GM21367 (cell line): ENCODE results near the gene GOLPH3.
"Not testable (repeated sequence)": the region's sequence is repeated elsewhere in the genome, so short reads cannot be mapped to it uniquely, and the experiment has no call there.

ENCODE experiments used
- ATAC-seq: cut with Tn5 transposase; IDR thresholded peaks from one replicate; pipeline ENCODE4 v1.9.1; 2021; ENCODE audit not compliant: unreplicated experiment

Gene GOLPH3

DNA sequence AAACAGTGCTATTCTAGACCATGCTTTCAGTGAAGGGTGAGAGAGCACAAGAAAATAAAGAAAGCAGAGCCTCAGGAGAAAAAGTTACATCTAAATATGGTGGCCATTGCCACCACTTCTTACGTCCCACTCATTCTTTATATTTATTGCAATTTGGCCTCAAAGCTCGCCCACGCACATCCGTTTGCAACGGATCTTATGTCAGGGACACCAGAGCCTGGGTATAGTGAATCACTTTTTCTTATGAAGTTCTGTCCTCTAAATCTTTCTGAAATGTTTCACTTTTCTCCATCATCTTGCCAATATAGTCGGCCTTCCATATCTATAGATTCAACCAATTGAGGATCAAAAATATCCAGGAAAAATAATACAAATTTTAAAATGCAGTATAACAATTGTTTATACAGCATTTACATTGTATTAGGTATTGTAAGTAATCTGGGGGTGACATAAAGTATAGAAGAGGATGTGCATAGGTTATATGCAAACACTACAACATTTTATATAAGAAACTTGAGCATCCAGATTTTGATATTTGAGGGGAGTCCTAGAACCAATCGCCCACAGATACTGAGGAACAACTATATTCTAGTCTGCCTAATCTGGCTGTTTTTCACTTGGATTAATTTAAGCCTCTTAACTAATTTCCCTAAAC lies 35.2 kb downstream of the GOLPH3 start:
- ATAC-seq: no peak

DNA sequence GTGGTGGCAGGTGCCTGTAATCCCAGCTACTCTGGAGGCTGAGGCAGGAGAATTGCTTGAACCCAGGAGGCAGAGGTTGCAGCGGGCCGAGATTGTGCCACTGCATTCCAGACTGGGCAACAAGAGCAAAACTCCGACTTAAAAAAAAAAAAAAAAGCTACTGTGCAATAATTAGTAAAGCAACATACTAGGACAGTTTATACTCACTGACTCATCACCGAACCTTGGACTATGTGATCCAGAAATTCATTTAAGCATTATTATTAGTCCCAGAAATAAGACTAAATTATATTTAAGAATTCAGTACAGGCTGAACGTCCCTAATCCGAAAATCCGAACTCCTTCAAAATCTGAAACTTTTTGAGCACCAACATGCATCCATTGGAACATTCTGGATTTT lies 37.8 kb downstream of the GOLPH3 start:
- ATAC-seq: no peak

DNA sequence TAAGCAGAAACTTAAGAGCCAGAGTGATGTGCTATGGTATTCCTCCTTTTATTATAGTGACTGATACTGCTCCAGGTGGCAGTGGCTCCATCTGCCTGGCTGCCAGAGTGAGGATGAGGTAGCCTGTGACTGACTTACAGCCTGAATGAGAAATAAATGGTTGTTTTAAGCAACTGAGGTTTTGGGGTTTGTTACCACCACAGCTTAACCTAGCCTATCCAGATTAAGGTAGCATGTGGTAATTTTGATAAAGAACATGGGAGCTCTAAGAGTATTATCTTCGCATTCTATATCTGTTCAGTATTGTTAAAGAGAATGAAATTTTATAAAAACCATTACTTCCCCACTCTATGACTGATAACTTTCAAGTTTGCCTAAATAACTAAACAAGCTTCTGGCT lies 39.0 kb downstream of the GOLPH3 start:
- ATAC-seq: no peak

DNA sequence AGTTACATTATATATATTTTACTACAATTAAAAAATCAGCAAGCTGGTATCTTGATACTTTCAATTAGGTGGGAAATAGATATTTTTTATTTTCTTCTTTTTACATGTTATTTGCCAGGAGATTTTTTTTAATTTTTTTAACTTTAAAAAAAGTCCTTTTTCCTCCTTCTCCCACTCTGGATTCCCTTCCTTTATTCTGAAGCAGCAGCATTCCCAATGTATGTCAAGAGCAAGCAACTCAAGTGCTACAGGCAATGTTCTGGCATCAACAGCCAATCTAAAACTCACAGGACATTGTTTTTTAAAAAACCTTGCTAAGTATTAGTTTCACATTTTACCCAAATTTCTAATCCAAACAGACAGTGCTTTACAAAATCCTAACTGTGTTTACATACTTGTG lies 41.4 kb downstream of the GOLPH3 start:
- ATAC-seq: no peak

DNA sequence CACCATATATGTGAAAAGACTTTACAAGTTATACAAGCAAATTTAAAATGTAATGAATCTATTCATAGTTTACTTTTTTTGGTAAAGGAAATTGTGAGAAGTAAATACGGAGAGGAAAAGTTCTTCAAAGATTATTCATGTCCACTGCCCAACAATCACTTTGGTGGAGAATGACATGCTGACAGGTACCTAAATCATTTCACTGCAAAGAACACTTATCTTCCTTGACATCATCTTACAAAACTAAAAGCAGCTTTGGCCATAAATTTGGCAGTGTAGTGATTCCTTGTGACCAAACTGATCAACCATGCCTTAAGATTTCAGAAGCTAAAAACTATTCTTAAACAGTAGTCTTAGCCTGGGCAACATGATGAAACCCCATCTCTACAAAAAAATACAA lies 42.5 kb downstream of the GOLPH3 start:
- no peak for ATAC-seq

DNA sequence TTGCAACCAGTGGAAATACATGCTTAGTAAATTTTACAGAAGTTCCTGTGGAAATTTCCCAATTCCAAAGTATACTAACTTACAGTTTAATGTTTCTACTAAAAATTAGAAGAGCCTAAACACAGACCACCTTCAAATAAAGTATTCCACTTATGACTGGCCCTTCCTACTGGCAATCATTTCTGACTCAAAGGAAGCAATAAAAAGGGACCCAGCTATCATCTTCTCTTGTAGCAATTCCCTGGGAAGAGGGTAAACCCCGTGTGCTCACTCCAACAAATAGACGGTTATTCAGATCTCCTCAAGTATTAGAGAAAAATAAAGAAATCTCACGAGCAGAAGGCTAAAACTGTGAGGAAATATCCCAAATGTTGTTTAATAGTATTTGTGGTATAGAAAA lies 43.3 kb downstream of the GOLPH3 start:
- no peak for ATAC-seq

DNA sequence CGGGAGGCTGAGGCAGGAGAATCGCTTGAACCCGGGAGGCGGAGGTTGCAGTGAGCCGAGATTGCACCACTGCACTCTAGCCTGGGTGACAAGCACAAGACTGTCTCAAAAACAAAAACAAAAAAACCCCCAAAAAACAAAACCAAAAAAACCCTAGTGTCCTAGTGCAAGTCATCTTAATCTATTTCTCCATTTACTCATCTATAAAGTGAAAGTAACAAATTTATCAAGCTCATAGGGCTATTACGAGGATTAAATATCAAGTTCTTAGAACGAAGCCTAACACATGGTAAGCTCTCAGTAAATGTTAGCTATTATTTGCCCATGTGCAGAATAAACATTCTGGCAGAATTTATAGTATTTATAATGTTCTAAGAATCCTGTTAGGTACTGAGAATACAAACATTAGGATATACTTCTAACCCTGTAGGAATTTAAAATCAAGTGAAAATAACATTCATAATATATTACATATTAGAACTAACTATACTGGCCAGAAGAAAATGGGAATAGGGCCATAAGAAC lies 45.0 kb downstream of the GOLPH3 start:
- ATAC-seq: no peak

DNA sequence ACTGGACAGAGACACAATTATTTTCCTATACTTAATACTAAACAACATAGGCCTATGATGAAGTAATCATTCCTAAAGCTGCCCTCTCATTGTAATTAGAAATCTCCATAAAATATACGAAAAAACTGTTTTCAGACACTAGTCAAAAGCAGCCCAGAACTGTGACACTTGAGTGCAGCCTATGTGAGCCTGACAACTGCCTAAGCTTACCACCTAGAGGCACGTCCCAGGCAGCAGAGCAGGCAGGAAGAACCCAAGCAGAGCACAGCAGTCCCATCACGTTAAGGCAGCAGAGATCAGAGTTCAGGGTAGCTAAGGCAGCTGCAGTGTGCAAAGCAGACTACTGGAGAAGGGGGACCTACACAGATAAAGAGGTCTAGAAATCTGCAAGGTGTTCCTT lies 46.4 kb downstream of the GOLPH3 start:
- ATAC-seq: no peak

DNA sequence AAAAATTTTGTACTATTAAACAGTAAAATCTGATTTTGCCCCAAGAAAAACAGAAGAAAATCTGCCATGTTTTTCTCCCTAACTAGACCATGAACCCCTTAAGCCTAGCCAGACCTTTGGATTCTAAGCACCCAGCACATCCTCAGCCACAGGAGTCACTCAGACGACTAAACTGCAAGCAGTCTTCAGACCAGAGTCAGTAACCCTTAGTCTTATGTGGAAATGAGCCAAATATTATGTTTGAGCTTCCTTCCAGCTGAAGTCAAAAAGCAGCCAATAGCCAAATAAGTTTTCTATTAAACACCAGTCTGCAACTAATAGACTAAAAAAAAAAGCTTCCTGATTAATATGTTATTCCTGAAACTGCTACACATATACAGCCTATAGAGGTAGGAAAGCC lies 47.4 kb downstream of the GOLPH3 start:
- no peak for ATAC-seq

DNA sequence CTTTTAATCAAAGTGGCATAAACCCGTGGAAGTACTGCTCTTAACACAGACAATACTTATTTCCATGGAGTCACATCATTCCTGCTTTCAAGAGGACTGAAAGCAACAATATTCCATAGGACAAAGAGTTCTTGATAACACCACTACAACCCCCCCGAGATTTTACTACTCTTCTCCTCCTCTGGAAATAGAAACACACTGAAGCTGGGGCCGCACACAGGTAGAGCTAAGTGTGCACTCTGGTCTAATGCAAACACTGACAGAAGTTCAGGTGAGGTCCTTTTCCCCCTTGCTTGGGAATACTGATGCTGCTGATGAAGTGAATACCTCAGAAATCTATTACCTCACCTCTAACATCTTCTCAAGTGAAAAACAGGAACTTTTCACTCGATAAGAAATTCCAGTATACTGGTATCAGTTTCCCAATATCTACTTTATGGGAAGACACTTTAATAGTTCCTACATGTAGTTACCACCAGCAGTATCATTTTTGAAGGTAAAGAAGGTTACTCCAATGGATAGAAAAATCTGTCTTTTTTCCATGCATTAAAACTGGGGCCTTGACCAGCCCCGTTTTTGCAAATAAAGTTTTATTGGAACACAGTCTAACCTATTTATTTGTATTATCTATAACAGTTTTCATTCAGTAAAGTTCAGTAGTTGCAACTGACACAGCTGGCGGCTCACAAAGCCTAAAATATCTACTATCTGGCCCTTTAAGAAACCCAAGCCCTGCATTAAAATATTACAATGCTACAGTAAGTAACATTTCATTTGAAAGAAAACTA lies 50.0 kb downstream of the GOLPH3 start:
- ATAC-seq: no peak

DNA sequence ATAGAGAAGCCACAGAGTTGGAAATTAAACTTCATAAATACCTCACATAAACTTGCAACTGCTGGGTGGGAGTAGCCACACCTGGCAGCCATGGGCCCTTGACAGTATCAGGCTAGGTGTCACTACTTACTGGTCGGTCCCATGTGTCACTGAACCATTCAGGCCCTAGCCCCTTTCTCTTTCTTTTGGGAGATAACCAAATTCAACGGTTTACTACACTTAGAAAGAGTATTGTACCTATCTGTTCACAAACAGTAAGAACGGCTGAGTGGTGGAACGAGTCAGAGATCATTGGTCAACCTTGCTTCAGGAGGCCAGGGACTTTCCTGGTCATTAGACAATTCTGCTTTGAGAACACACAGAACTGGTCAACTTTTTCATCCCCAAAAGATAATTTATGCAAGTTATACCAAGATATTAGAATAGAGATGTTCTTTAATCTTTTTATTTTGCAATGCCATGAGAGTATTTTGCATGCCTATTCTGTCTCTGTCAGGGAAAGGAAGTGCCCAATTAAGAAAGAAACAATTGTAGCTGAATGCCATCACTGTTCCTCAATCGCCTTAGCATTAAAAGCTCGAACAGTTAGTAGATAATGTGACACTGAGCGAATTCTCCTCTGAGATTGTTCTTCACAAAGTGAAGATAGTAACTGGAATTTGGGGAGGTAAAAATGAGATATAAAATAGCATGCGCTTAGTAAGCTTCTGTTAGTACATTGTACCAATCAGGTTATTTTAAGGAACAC lies 50.9 kb downstream of the GOLPH3 start:
- no peak for ATAC-seq

DNA sequence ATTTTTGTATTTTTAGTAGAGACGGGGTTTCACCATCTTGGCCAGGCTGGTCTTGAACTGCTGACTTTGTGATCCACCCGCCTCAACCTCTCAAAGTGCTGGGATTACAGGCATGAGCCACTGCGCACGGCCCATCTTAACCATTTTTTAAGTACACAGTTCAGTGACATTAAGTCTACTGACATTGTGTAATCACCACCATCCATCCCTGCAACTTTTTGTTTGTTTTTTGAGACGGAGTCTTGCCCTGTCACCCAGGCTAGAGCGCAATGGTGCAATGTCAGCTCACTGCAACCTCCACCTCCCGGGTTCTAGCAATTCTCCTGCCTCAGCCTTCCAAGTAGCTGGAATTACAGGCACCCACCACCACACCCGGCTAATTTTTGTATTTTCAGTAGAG lies 55.2 kb downstream of the GOLPH3 start:
- ATAC-seq: not testable (repeated sequence)

DNA sequence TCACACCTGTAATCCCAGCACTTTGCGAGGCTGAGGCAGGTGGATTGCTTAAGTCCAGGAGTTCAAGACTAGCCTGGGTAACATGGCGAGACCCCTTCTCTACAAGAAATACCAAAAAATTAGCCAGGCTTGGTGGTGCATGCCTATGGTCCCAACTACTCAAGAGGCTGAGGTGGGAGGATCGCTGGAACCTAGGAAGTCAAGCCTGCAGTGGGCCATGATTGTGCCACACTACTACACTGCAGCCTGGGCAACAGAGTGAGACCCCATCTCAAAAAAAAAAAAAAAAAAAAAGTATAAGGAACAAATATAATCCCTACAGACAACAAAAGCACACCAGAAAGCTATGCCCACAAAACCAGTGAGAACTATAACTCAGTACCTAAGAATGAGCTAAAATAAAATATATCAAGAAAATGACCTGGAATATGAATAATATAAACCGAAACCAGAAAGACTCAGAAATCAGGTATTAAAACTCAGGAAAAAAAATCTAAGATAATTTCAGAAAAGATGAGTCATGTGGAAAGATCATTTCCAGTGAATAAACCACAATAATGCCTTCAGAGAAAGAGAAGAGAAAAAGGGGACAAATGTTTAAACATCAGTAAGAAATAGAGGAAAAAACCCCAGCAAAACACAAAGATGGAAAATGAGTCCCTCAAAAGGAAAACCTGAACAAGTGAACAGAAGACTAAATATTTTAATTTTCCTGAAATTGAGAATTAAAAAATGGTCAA lies 57.4 kb downstream of the GOLPH3 start:
- no peak for ATAC-seq

DNA sequence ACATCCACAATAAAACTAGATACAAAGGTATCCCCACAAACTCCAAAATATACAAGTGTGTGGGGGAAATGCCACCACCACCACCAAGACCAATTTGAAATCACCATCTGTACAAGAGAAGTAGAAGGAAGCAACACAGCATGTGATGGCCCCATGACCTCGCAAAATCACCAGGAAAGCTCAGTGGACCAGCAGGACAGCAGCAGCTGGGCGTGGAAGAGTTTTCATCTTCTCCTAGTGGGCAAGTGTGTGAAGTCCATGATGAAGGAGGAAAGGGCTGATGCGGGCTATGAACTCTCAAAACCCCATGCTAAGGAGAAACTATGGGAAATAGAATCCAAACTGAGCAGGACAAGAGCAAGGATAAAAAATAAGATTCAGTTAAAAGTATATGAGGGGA lies 58.1 kb downstream of the GOLPH3 start:
- ATAC-seq: no peak

DNA sequence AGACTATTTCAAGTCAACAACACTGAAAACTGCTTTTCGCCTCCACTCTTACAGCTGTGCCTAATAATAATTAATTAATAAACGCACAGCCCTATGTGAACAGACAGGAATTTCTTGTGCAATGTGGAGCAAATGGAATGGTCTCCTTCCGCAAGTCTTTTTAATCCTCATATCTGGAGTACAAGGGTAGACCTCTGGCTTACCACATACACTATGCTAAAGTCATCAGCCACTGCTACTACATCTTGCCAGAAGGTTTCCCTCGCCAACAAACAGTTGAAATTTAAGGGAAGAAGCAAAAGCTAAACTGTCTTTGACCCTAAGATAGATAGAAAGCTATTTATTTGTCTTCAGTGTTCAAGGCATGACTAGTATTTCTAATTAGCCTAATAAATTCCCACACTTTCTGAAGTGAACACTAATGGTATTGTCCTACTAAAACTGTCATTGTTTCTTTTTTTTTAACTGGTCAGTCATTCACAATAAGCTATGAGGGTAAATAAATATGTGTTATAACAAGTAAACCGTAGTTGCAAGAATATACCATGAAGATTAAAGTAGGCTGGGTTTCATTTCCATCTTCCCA lies 63.9 kb downstream of the GOLPH3 start:
- no peak for ATAC-seq

DNA sequence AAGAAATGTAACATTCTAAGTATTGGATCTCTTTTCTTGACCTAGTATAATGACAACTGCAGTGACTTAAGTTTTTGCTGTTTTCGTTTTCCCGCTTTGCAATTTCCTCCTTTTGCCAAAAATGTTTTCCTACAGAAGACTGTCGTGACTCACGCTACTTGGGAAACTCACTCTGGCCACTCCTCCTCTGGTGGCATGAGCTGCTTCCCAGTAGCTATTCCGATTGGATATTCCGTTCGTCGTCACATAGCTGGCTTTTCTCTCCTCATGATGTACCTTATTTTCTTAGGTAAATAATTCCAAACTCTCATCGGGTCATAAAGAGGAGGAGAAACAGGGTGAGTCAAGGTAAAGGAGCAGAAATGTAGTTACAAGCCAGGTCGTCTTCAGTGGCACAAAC lies 64.9 kb downstream of the GOLPH3 start:
- no peak for ATAC-seq

DNA sequence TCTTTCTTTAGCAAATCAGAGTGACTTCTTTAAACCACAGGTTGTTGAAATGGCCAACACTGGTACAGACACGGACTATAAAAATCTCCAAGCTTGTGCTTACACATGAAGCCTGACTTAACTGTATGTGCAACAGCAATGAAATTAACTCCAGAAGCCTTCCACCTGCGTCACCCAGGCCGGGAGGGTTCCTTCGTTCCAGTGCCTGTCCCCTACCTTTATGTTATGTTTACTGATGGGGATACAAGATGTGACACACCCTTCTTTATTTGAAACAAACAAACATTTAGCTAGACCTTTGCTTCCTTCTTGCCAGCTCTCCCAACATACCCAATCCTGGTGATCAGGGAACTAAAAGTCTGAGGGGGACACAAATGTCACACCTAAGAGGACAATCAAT lies 66.0 kb downstream of the GOLPH3 start:
- no peak for ATAC-seq

DNA sequence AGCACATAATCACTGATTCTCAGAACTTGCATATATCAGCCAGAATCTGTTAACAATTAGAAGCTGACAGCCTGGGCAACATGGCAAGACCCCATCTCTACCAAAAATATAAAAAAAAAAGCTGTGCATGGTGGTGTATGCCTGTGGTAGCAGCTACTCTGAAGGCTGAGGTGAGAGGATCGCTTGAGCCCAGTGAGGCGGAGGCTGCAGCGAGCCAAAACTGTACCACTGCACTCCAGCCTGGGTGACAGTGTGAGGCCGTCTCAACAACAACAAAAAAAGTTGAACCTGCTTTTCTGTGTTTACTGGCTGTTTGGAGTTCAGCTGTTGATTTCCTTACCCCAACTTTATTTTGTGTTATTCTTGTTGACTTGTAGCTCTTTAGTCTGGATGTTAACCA lies 66.8 kb downstream of the GOLPH3 start:
- ATAC-seq: no peak

DNA sequence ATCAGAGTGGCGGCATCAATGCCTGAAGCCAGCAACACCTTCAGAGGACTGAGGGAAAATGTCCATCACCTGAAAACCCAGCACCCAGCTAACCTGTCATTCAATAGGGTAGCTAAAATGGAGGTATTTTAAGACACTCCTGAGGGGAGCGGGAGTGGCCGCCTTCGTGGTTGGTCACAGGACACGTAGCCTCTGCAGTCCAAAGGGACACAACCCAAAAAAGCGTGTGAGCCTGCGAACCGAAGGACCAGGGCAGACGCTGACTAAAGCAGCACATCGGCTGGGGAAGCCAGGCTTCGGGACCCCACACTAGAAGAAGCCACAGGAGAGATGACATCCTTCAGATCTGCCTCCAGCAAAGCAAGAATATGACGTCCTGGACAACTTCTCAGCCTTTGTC lies 70.6 kb downstream of the GOLPH3 start:
- ATAC-seq: no peak

DNA sequence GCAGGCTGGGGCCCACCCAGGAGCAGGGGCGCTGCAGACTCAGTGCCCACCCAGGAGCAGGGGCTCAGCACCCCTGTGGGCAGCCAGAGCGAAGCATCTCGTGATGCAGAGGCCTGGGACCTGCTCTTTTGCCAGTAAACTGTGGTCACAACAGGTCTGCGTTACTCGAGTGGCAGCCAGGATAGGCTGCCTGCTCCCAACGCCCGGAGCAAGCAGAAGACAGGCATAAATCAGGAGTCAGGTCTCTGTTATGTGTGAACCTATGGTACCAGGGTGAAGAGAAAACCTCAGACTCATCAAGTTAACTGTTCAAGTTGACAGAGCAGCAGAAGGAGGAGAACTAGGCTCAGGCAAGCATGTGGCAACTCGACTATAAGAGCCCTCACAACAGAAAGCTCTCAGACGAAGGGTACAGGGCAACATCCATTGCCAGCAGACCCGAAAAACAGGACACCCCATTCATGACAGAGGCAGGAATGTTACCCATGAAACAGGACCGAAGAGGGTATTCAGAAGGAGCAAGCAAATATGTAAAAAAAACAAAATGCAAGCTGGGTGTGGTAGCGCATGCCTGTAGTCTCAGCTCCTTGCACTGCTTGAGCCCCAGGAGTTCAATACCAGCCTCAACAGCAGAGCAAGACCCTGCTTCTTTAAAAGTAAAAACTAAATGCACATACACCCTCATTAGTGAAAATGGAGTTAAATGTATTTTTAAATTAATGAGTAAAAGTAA lies 71.7 kb downstream of the GOLPH3 start:
- ATAC-seq: no peak
